Upper lobe of left lung (tissue), 4 donors: Measurements from ENCODE around the gene ZNF503.
A peak's percentile ranks its signal among the peaks of the same experiment; 100 is the strongest.

Source experiments
- CTCF ChIP-seq, 6 experiments: fragments of 450-650 bp in 4 of 6; fragments of 200-600 bp in 2 of 6; sonication (generic) in 2 of 6; IDR thresholded peaks; one replicate each; pipeline ENCODE4 v1.5.1; 2016 to 2019; ENCODE audit warnings: antibody characterized with exemption in 6 of 6
- EP300 ChIP-seq, 4 donors: sonication (generic); formaldehyde crosslinking; IDR thresholded peaks; one replicate each; pipeline ENCODE4 v1.5.1; 2017; ENCODE audit warnings: antibody characterized with exemption in 4 of 4, control low read depth in 2 of 4
- POLR2A ChIP-seq, 4 donors: fragments of 450-650 bp; IDR thresholded peaks; one replicate each; pipeline ENCODE4 v1.5.1; 2016 to 2017; ENCODE audit warnings: antibody characterized with exemption in 4 of 4, mild to moderate bottlenecking in 2 of 4
- POLR2AphosphoS5 ChIP-seq, 2 donors: sonication (generic); formaldehyde crosslinking; IDR thresholded peaks; one replicate each; pipeline ENCODE4 v1.5.1; 2017; ENCODE audit warnings: antibody characterized with exemption in 2 of 2

DNA sequence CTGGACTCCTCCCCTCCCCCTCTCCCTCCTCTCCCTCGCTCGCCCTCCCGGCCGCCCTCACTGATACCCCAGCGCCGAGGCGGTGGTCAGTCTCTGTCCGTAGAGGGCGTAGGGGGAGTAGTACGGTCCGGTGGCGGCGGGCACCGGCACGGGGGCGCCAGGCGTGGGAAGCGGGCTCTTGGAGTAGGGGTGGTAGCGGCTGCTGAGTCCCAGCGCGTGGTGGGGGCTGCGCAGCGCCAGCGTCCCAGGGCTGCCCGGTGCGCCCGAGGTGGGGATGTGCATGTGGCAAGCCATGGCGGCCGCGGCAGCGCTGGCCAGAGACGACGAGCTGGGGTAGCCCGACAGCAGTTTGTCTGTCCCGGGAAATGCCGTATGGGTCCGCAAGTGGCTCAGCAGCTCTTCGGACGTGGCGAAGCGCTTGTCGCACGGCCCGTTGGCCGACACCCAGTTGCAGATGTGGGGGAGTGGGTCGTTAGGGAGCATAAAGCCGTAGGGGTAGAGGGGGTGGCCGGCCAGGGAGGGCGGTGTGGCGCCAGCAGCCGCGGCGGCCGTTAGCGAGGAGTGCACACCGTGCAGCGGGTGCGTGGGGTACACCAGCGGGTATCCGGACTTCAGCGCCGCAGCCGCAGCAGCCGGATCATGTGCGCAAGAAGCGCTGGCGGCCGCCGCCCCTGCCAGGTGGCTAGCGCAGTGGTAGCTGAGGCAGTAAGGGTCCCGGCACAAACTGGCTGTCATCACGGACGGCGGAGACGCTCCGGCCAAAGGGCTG is 2.7 kb downstream of the ZNF503 start:
- TF ChIP-seq CTCF (IDR thresholded peaks at IDR 0.05) (peak in 1 of 6 experiments; percentile 11), EP300 (IDR thresholded peaks at IDR 0.05) (no peak), POLR2A (IDR thresholded peaks at IDR 0.05) (peak in 2 of 4 donors; percentile 14 to 31), POLR2AphosphoS5 (IDR thresholded peaks at IDR 0.05) (no peak)
